K562 (cell line): Measurements from ENCODE around the gene MARCHF3. TPM values are rescaled to one million over a fixed set of nuclear protein-coding genes. Genes with fewer than 3 reads are reported as not detected.

Experiments used
- ATAC-seq: fragments of 200-7000 bp; cut with Tn5 transposase; 3 replicates; pipeline ENCODE4 v1.9.1; 2020; ENCODE audit warnings: moderate library complexity
- BruUV-seq: library from RNA; stranded (reverse); fragments of 400-500 nt; replicated peaks from 2 replicates; lab custom pipeline; 2021; lab: Mats Ljungman, UMichigan
- CTCF ChIA-PET: fragments of 300-600 bp; formaldehyde crosslinking; extraction: SDS; loops from one replicate; lab custom pipeline; 2021; ENCODE audit warnings: low intra/inter-chr PET ratio; lab: Yijun Ruan, JAX
- POLR2A ChIA-PET: fragments of 300-600, 350-650 bp; sonication (Branson Sonifier 250); formaldehyde crosslinking; extraction: SDS; loops from one replicate; lab custom pipeline; 2021; ENCODE audit warnings: antibody characterized with exemption, inconsistent platforms; lab: Yijun Ruan, JAX
- DNase-seq, 4 experiments: peaks; one replicate each; pipeline versions ENCODE4 v3.0.0 to v3.0.0-alpha.2; 2011 to 2018; ENCODE audit warnings: low spot score in 3 of 4, mixed read lengths in 3 of 4; ENCODE audit errors: extremely low read depth in 1 of 4
- FAIRE-seq: peaks from 2 replicates; lab custom pipeline; 2011; peaks lifted over from hg19 to GRCh38; lab: Jason Lieb, UNC
- H2AFZ ChIP-seq: 2 replicates; pipeline ENCODE4 v1.6.0; 2011; ENCODE audit warnings: low read depth, low read length, control low read depth, inconsistent platforms
- H3K27ac ChIP-seq: fragments of 200-600 bp; 3 replicates; pipeline ENCODE4 v1.8.0; 2011; ENCODE audit warnings: low read depth, mild to moderate bottlenecking, control low read depth, inconsistent platforms, low read length, moderate library complexity, mixed read lengths; ENCODE audit errors: extremely low read depth
- H3K27me3 ChIP-seq, 2 experiments: fragments of 300-600 bp in 1 of 2; 2 replicates in 1 of 2; 3 replicates in 1 of 2; pipeline versions ENCODE4 v1.6.0 to v1.8.0; 2011; ENCODE audit warnings: inconsistent platforms in 2 of 2, low read length in 2 of 2, mild to moderate bottlenecking in 1 of 2, mixed read lengths in 1 of 2, moderate library complexity in 1 of 2; ENCODE audit not compliant: control insufficient read depth in 2 of 2, insufficient read depth in 2 of 2
- H3K36me3 ChIP-seq: fragments of 300-600 bp; 3 replicates; pipeline ENCODE4 v1.8.0; 2011; ENCODE audit warnings: mild to moderate bottlenecking, low read length, inconsistent platforms; ENCODE audit not compliant: control insufficient read depth, insufficient read depth
- H3K4me1 ChIP-seq, 2 experiments: fragments of 200-600 bp in 1 of 2; replicated peaks in 1 of 2; 2 replicates in 1 of 2; 3 replicates in 1 of 2; pipeline versions ENCODE4 v1.5.1 to v1.8.0; 2011; ENCODE audit warnings: inconsistent platforms in 2 of 2, low read length in 2 of 2, mild to moderate bottlenecking in 1 of 2, mixed read lengths in 1 of 2, moderate library complexity in 1 of 2; ENCODE audit not compliant: control insufficient read depth in 2 of 2, insufficient read depth in 2 of 2
- H3K4me2 ChIP-seq: 2 replicates; pipeline ENCODE4 v1.6.1; 2011; ENCODE audit warnings: low read length, control low read depth, inconsistent platforms, mixed read lengths; ENCODE audit not compliant: insufficient read depth
- H3K4me3 ChIP-seq: fragments of 200-600 bp; sonication (generic), shearing (Covaris generic); 2 replicates; pipeline ENCODE4 v1.5.1; 2016; ENCODE audit warnings: control low read depth, inconsistent platforms
- H3K79me2 ChIP-seq: fragments of 200-600 bp; 3 replicates; pipeline ENCODE4 v1.8.0; 2011; ENCODE audit warnings: low read length, inconsistent platforms; ENCODE audit not compliant: control insufficient read depth, insufficient read depth
- H3K9ac ChIP-seq, 2 experiments: 2 replicates each; pipeline versions ENCODE4 v1.6.0 to v1.6.1; 2011; ENCODE audit warnings: low read depth in 2 of 2, low read length in 2 of 2, control low read depth in 1 of 2, inconsistent platforms in 1 of 2, mild to moderate bottlenecking in 1 of 2, mixed read lengths in 1 of 2; ENCODE audit not compliant: insufficient read depth in 1 of 2
- H3K9me1 ChIP-seq: one replicate; pipeline ENCODE4 v1.6.0; 2011; ENCODE audit warnings: inconsistent platforms, mild to moderate bottlenecking, low read length, moderate library complexity; ENCODE audit not compliant: control insufficient read depth, insufficient read depth
- H3K9me3 ChIP-seq: replicated peaks from 2 replicates; pipeline ENCODE4 v1.5.1; 2011; ENCODE audit warnings: low read depth, low read length, inconsistent platforms; ENCODE audit not compliant: control insufficient read depth, insufficient read depth
- H4K20me1 ChIP-seq: replicated peaks from 2 replicates; pipeline ENCODE4 v1.6.1; 2011; ENCODE audit warnings: low read length, inconsistent platforms, mixed read lengths; ENCODE audit not compliant: control insufficient read depth, insufficient read depth
- BRCA1 ChIP-seq, 2 experiments: fragments of 450-650 bp in 1 of 2; sonication (generic) in 1 of 2; formaldehyde crosslinking in 1 of 2; IDR thresholded peaks; 2 replicates each; pipeline versions ENCODE4 v1.5.0 to v1.6.1; 2017 to 2020; ENCODE audit warnings: mild to moderate bottlenecking in 1 of 2, missing genetic modification reagents in 1 of 2
- C11orf30 ChIP-seq: fragments of 450-650 bp; IDR thresholded peaks from 2 replicates; pipeline ENCODE4 v1.6.1; 2016; ENCODE audit warnings: low read depth, mild to moderate bottlenecking
- E2F3 ChIP-seq: fragments of 250-450 bp; sonication (Bioruptor Pico); IDR thresholded peaks from 2 replicates; pipeline ENCODE4 v1.4.0; 2020; ENCODE audit warnings: mild to moderate bottlenecking
- FOSL1 ChIP-seq: fragments of 200-800 bp; sonication (Bioruptor generic); conservative IDR thresholded peaks from 2 replicates; pipeline ENCODE4 v1.6.1; 2016; ENCODE audit warnings: missing genetic modification characterization, missing compliant biosample characterization
- GTF2E2 ChIP-seq: fragments of 200-800 bp; sonication (Bioruptor generic); IDR thresholded peaks from 2 replicates; pipeline ENCODE4 v1.6.1; 2016; ENCODE audit warnings: missing genetic modification characterization, missing compliant biosample characterization
- HEY1 ChIP-seq: fragments of 250-450 bp; sonication (Bioruptor Pico); IDR thresholded peaks from 2 replicates; pipeline ENCODE4 v1.5.0; 2020; ENCODE audit warnings: mild to moderate bottlenecking, moderate library complexity, borderline replicate concordance
- JUND ChIP-seq, 2 experiments: IDR thresholded peaks; 2 replicates in 1 of 2; 3 replicates in 1 of 2; pipeline ENCODE4 v1.6.1; 2011; ENCODE audit warnings: borderline replicate concordance in 2 of 2, low read depth in 2 of 2, low read length in 2 of 2, improper control_type of control experiment in 1 of 2, missing biosample characterization in 1 of 2, missing genetic modification characterization in 1 of 2, missing genetic modification reagents in 1 of 2
- MAFG ChIP-seq: fragments of 450-650 bp; conservative IDR thresholded peaks from 2 replicates; pipeline ENCODE4 v1.6.1; 2016; ENCODE audit warnings: missing genetic modification characterization, missing compliant biosample characterization
- MAFK ChIP-seq: IDR thresholded peaks from 2 replicates; pipeline ENCODE4 v1.6.1; 2011; ENCODE audit warnings: low read length, improper control_type of control experiment
- MCM3 ChIP-seq: fragments of 450-650 bp; IDR thresholded peaks from 2 replicates; pipeline ENCODE4 v1.6.1; 2016
- NFE2 ChIP-seq: IDR thresholded peaks from 2 replicates; pipeline ENCODE4 v1.6.1; 2014; ENCODE audit warnings: antibody characterized with exemption, low read depth
- NFIC ChIP-seq: fragments of 450-650 bp; IDR thresholded peaks from 2 replicates; pipeline ENCODE4 v1.6.1; 2017; ENCODE audit warnings: mild to moderate bottlenecking, inconsistent platforms
- SMAD3 ChIP-seq: fragments of 450-650 bp; formaldehyde crosslinking; conservative IDR thresholded peaks from 2 replicates; pipeline ENCODE4 v1.4.0; 2020; ENCODE audit warnings: mild to moderate bottlenecking
- SMAD4 ChIP-seq: fragments of 250-450 bp; sonication (Bioruptor Pico); conservative IDR thresholded peaks from 2 replicates; pipeline ENCODE4 v1.8.0; 2021; ENCODE audit warnings: inconsistent platforms, mild to moderate bottlenecking, moderate library complexity
- ZBTB17 ChIP-seq: fragments of 450-650 bp; formaldehyde crosslinking; IDR thresholded peaks from 2 replicates; pipeline ENCODE4 v1.4.0; 2020; ENCODE audit warnings: mild to moderate bottlenecking
- ZNF316 ChIP-seq: fragments of 450-650 bp; IDR thresholded peaks from 2 replicates; pipeline ENCODE4 v1.6.1; 2016
- WGBS: fragments of 100-300 bp; shearing (Covaris generic); methylation state at CpG from one replicate; pipeline ENCODE4 v1.1.6; 2016; ENCODE audit warnings: low coverage, mixed read lengths; ENCODE audit not compliant: insufficient coverage; ENCODE audit errors: missing lambda C conversion rate; 5-methylcytosine and 5-hydroxymethylcytosine counted together
- in situ Hi-C: fragments of 300-500 bp; cut with MboI; formaldehyde crosslinking; loops from 4 replicates; pipeline ENCODE4 v1.15.0; 2018; ENCODE audit warnings: inconsistent platforms, mixed read lengths
- intact Hi-C: fragments of 100-400 bp; cut with micrococcal nuclease; formaldehyde crosslinking; loops from 2 replicates; pipeline ENCODE4 v1.14.2; 2022
- polyA plus RNA-seq, 8 experiments: library from polyadenylated mRNA; depleted of rRNA in 4 of 8; stranded (reverse) in 5 of 8; unstranded in 3 of 8; fragments of >200 nt; fragmentation: Nextera tagmentation in 2 of 8; fragmentation: Illumina TruSeq in 1 of 8; extraction: Ambion mirVana in 2 of 8; extraction: Trizol in 1 of 8; gene quantifications; 2 replicates each; pipeline versions ENCODE4 v1.2.1 to v1.2.3, GENCODE V29; 2011 to 2014; ENCODE audit warnings: inconsistent platforms in 1 of 8, missing spikeins in 1 of 8
- total RNA-seq, 7 experiments: library from RNA; depleted of rRNA in 6 of 7; stranded (reverse); fragments of >200 nt in 6 of 7; fragmentation: Illumina TruSeq in 2 of 7; extraction: Trizol in 2 of 7; gene quantifications; 2 replicates each; pipeline versions ENCODE4 v1.2.1 to v1.2.3, GENCODE V29; 2011 to 2021; ENCODE audit warnings: low replicate concordance in 1 of 7
- TF ChIP-seq, protein P1 (sequence below): fragments of 250-450 bp; sonication (Bioruptor Pico); IDR thresholded peaks from 2 replicates; pipeline ENCODE4 v1.8.0; 2021; ENCODE audit warnings: mild to moderate bottlenecking, moderate library complexity
- TF ChIP-seq, protein P2 (sequence below): fragments of 450-650 bp; IDR thresholded peaks from 2 replicates; pipeline ENCODE4 v1.6.1; 2018; ENCODE audit not compliant: partially characterized antibody

The MARCHF3 gene
- total and polyA plus RNA-seq, 9 of the 15 experiments (the other 6 are each of a cell fraction or from before 2014, with no cell fraction given): 5.6 to 37.4 (median 16.5) TPM

DNA sequence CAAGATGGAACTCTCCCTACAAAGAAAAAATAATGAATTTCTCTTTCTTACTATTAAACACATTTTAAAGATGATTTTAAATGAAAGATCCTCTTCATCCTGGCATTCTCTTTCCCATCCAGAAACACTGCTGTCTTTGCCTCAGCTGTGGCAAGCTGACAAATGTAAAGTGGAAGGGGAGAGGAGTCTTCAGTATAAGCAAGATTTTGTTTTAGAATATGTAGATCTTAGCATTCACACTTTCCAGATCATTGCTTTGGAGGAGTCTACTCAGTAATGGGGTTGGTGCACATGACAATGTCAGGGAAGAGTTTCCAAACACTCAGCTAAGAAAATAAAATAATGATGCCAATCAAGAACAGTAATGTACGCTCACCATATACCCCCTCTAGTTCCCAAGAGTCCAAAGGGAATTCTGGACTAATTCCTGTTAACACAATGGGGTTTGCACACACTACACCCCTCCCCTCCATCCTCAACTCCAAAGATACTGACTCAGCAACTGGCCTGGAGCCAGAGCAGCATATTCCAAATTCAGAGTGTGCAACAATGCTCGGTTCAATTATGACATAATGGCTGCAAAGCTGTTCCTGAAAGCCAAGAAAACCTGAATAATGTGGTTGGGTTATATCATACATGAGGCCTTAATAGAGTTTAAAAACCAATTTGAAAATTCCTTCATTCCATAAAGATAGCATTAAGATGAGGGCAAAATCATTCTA is 38.3 kb upstream of the MARCHF3 start:
- POLR2A ChIA-PET: no interaction called here
- H3K4me1 ChIP-seq: peaks cover 0 to 5% of the 10 kb centered on the region in 2 experiments; a peak in 2 of 5 replicates
- no peaks in the 10 kb centered on the region for H4K20me1 ChIP-seq
- 20% methylated on average over 2 of the region's 2 CpGs for WGBS
- H2AFZ ChIP-seq: no peak overlapping the region
- peak in 1 of 4 experiments; percentile 21 for DNase-seq
- H3K27me3 ChIP-seq: no peaks in the 10 kb centered on the region
- no peak overlapping the region for H3K4me2 ChIP-seq
- no peak overlapping the region for H3K27ac ChIP-seq
- H3K9me3 ChIP-seq: no peaks in the 10 kb centered on the region
- no peak for ATAC-seq
- BruUV-seq: no TSS peak
- intact Hi-C loops: no loop called here
- no peak overlapping the region for H3K9ac ChIP-seq
- H3K79me2 ChIP-seq: no peaks in the 10 kb centered on the region; the same call in 2 of the 3 replicates
- FAIRE-seq: peak; percentile 48
- CTCF ChIA-PET: no interaction called here
- no peaks in the 10 kb centered on the region for H3K36me3 ChIP-seq
- no peaks in the 10 kb centered on the region for H3K9me1 ChIP-seq
- in situ Hi-C loops: no loop called here
- H3K4me3 ChIP-seq: no peak overlapping the region
- TF ChIP-seq SMAD4 (CRISPR knock-in tag): no peak
- peak; percentile 86 for TF ChIP-seq MAFG (tag)
- peak; percentile 79 for TF ChIP-seq MAFK
- TF ChIP-seq ZBTB17 (CRISPR knock-in tag): no peak
- no peak for TF ChIP-seq MCM3
- peak; percentile 92 for TF ChIP-seq ZNF316
- TF ChIP-seq SMAD3: no peak
- no peak for TF ChIP-seq HEY1 (CRISPR knock-in tag)
- peak; percentile 44 for TF ChIP-seq NFE2
- peak; percentile 53 for TF ChIP-seq FOSL1 (tag)
- peak; percentile 48; the same call in 1 of the 2 replicates for TF ChIP-seq JUND (IDR thresholded peaks at IDR 0.05; ENCODE audit: borderline replicate concordance, low read depth, low read length)
- TF ChIP-seq JUND (tag; IDR thresholded peaks at IDR 0.05; ENCODE audit: borderline replicate concordance, low read depth, low read length): peak; percentile 43; the same call in 1 of the 3 replicates
- TF ChIP-seq, protein P1, sequence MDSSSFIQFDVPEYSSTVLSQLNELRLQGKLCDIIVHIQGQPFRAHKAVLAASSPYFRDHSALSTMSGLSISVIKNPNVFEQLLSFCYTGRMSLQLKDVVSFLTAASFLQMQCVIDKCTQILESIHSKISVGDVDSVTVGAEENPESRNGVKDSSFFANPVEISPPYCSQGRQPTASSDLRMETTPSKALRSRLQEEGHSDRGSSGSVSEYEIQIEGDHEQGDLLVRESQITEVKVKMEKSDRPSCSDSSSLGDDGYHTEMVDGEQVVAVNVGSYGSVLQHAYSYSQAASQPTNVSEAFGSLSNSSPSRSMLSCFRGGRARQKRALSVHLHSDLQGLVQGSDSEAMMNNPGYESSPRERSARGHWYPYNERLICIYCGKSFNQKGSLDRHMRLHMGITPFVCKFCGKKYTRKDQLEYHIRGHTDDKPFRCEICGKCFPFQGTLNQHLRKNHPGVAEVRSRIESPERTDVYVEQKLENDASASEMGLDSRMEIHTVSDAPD (CRISPR knock-in tag): no peak
- TF ChIP-seq NFIC: peak; percentile 90
- TF ChIP-seq, protein P2, sequence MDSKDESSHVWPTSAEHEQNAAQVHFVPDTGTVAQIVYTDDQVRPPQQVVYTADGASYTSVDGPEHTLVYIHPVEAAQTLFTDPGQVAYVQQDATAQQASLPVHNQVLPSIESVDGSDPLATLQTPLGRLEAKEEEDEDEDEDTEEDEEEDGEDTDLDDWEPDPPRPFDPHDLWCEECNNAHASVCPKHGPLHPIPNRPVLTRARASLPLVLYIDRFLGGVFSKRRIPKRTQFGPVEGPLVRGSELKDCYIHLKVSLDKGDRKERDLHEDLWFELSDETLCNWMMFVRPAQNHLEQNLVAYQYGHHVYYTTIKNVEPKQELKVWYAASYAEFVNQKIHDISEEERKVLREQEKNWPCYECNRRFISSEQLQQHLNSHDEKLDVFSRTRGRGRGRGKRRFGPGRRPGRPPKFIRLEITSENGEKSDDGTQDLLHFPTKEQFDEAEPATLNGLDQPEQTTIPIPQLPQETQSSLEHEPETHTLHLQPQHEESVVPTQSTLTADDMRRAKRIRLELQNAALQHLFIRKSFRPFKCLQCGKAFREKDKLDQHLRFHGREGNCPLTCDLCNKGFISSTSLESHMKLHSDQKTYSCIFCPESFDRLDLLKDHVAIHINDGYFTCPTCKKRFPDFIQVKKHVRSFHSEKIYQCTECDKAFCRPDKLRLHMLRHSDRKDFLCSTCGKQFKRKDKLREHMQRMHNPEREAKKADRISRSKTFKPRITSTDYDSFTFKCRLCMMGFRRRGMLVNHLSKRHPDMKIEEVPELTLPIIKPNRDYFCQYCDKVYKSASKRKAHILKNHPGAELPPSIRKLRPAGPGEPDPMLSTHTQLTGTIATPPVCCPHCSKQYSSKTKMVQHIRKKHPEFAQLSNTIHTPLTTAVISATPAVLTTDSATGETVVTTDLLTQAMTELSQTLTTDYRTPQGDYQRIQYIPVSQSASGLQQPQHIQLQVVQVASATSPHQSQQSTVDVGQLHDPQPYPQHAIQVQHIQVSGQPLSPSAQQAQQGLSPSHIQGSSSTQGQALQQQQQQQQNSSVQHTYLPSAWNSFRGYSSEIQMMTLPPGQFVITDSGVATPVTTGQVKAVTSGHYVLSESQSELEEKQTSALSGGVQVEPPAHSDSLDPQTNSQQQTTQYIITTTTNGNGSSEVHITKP: peak; percentile 80
- TF ChIP-seq GTF2E2: no peak
- TF ChIP-seq C11orf30: peak; percentile 91
- TF ChIP-seq BRCA1 (IDR thresholded peaks at IDR 0.05): no peak
- TF ChIP-seq BRCA1 (CRISPR knock-in tag; IDR thresholded peaks at IDR 0.05): no peak
- no peak for TF ChIP-seq E2F3 (CRISPR knock-in tag)
